Brain pericyte (primary cell): ENCODE measurements around the gene GNG13.
"Not testable (repeated sequence)": the region's sequence is repeated elsewhere in the genome, so short reads cannot be mapped to it uniquely, and the experiment has no call there.

ENCODE experiments used
- DNase-seq: peaks from one replicate; pipeline ENCODE4 v3.0.0-alpha.2; 2012; ENCODE audit warnings: low read depth, low spot score

The GNG13 gene

GRCh38 chr16:761625-762513 is 38.7 kb downstream of the GNG13 start:
- DNase-seq: no peak

GRCh38 chr16:760545-761343 is 39.8 kb downstream of the GNG13 start, which contains the start of gene MSLN:
Gene MSLN, plus strand, starts transcription at chr16:760734. Its CDS starts 1,947 bp downstream, at chr16:762681.
- no peak for DNase-seq

DNA sequence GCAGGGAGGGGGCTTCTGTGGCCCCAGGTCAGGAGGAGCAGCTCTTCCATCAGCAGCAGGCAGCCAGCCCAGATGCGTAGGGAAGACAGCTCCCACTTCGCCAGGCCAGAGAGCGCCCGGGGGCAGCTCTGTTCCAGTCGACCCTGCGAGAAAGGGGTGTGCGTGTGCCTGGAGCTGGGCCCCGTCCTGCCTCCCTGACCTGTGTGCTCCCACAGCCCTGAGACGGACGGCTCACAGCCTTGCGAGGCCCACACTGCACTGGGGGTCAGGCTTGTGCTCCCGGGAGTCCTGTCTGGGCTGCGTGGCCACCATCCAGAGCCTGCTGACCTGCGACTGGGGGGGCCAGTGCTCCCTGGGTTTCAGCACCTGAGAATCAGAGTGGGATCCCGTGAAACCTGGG is 40.5 kb downstream of the GNG13 start:
- no peak for DNase-seq

GRCh38 chr16:759110-759910 is 41.2 kb downstream of the GNG13 start:
- no peak for DNase-seq

- DNase-seq: no peak
Measured at GRCh38 chr16:756428-756827, 44.1 kb downstream of the GNG13 start.

- no peak for DNase-seq
Measured at GRCh38 chr16:754656-755055, 45.9 kb downstream of the GNG13 start.

- DNase-seq: not testable (repeated sequence)
Measured at GRCh38 chr16:754121-754607, 46.4 kb downstream of the GNG13 start.

DNA sequence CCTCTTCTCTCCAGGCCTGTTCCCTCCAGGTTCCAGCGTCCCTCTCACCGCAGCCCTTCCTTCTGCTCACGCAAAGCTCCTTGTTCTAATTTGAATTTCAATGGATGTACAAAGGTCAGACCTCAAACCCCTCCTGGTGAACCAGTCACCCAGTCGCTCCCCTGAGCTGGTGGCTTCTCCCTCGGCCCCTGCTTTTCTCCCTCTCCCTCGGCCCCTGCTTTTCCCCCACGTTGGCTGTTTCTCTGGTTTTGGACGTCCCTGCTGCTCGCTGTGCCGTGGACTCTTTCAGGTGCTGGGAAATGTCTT is 48.6 kb downstream of the GNG13 start:
- no peak for DNase-seq

DNA sequence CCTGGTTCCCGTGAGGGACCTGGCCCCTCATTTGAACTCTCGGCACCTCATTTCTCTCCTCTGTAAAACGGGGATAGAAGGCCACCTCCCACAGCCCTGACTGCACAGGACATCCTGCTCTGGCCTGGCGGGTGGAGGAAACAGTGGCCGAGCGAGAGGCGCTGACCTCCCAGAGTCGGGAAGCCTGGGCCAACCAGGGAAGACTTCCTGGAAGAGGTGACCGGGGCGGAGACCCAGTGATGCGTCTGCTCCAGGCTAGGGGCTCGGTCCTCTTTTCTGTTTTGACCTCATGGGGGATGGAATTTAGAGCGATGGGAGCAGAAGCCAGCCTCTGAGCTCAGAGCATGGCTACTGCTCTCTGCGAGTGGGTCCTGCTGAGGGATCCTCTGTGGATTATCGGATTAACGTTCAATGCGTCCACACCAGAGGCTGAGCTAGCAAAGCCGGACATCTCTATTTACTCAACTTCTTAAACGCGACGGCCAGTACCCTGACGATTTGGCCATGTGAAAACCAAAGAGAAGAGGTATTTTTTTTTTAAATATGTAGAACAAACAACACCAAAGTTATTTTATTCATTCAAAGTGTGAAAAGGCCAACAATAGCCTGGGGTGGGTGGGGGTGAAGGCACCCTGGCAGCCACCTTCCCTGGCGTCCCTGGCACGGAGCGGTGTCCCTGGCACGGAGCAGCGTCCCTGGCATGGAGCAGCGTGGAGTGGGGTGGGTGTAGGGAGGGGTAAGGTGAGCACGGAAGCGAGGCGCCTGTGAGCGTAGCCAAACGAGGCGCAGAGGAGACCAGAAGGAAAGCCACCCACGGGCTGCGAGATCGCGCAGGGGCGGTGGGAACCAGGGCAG is 49.2 kb downstream of the GNG13 start:
- DNase-seq: no peak

DNA sequence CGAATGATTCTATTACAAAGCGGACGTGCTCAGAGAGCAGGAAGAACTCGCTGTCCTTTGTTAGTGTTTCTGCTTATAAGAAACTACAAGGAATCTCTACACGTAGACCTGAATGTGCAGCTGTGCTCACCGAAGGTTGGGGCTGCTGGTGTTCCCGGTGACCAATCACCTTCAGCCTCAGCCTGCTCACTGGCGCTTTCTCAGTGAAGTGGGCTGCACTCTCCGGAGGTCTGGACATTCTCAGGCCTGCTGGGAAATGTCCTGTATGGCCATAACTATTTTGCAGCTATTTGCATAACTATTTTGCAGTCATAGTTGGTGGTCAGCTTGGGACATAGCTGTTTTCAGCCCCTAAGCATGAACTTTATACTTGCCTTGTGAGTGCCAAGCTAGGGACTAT is 50.0 kb downstream of the GNG13 start:
- no peak for DNase-seq

DNA sequence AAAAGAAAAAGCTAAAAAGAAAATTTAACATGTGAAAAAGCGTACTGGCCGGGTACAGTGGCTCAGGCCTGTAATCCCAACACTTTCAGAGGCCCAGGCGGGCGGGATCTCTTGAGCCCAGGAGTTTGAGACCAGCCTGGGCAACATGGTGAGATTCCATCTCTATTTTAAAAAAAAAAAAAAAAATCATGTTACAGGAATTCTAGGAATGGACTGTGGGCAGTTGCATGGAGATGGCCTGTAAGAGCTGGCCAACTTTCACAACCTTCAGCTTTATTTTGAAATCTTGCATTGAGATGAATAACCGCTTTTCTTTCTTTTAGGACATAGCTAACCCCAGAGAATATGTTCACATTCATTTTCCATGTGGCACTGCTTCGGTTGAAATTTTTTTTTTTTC is 51.5 kb downstream of the GNG13 start:
- DNase-seq: no peak
